ENCODE data around the gene PLCD3.

DNA sequence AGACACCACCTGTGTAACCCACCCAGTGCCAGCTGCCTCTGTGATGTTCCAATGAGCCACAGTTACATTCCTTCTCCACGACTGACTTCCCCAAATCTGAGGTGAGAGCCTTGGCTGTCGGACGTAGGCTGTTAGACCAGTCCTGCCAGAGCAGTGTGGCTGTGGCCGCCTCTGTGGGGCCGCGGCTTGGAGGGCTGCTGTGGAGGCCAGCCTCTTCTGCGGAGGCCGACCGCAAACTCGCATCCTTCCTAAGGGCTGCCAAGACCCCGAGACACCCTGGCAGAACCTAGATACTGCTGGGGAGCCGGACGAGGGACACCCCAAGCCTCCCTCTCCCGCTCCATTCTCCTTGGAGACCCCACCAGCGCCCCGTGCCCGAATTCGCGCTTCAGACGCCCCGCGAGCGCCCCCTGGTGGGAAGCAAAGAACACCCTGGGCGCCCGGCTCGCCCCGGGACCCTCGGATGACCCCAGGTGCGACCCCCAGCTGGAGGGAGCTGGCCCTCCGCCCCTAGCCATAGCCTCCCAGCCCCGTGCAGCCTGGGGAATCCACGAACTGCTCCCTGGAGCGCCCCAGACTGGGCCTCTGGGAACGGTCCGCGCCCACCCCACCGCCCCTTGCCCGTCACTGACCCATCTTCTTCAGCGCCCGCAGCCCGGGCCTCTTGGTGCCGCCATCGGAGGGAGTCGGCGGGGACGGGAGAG is 547 bp downstream of the PLCD3 start:
- TF ChIP-seq PAX5 (IDR thresholded peaks at IDR 0.05; ENCODE audit: insufficient read depth, low read length, severe bottlenecking) (no peak), POLR2AphosphoS5 (IDR thresholded peaks at IDR 0.05; ENCODE audit: low read depth, low read length) (no peak), POLR2A (IDR thresholded peaks at IDR 0.05; ENCODE audit: low read depth, low read length) (no peak), TAF1 (IDR thresholded peaks at IDR 0.05; ENCODE audit: low read depth, low read length) (no peak), SPI1 (IDR thresholded peaks at IDR 0.05; ENCODE audit: low read depth, low read length) (no peak)
